Measurements from ENCODE around the gene SRPK1. TPM values are rescaled to one million over a fixed set of nuclear protein-coding genes. Genes with fewer than 3 reads are reported as not detected.

The SRPK1 gene
- total and polyA plus RNA-seq, 2 of the 8 experiments (the other 6 are each of a cell fraction or from before 2014, with no cell fraction given) = 25.7 to 116 TPM

GRCh38 chr6:35810971-35811698 is 109.8 kb downstream of the SRPK1 start:
- Histone ChIP-seq H3K4me1 (replicated peaks in 1 of 4; ENCODE audit: control insufficient read depth in 3 of 4, insufficient read depth in 4 of 4, low read length in 3 of 4) (peaks cover 0 to 3% (median 0%) of the 10 kb centered on the region in 4 experiments; a peak in 1 of 7 replicates), H3K18ac (ENCODE audit: extremely low read depth, low read length) (no peak overlapping the region), H4K5ac (ENCODE audit: insufficient read length, low read depth, low read length) (no peak overlapping the region), H3K79me2 (ENCODE audit: control insufficient read depth in 1 of 2, insufficient read depth in 2 of 2, low read length in 2 of 2) (no peaks in the 10 kb centered on the region), H3K23ac (ENCODE audit: insufficient read length) (no peak overlapping the region), H4K20me1 (replicated peaks in 1 of 2; ENCODE audit: control insufficient read depth in 1 of 2, insufficient read depth in 2 of 2, low read length in 2 of 2) (no peaks in the 10 kb centered on the region), H2BK120ac (replicated peaks; ENCODE audit: low read depth, low read length) (no peak overlapping the region), H3K9me3 (ENCODE audit: insufficient read depth in 2 of 2, low read depth in 1 of 2, low read length in 1 of 2) (no peaks in the 10 kb centered on the region), H3K27me3 (replicated peaks in 1 of 4; ENCODE audit: control insufficient read depth in 3 of 4, extremely low read depth in 1 of 4, insufficient read depth in 3 of 4, low read length in 3 of 4) (no peaks in the 10 kb centered on the region), H3K36me3 (ENCODE audit: control insufficient read depth in 2 of 4, insufficient read depth in 4 of 4, low read length in 3 of 4) (no peaks in the 10 kb centered on the region), H2BK5ac (ENCODE audit: low read depth, low read length) (no peak overlapping the region), H4K91ac (replicated peaks; ENCODE audit: insufficient read length, low read length) (no peak overlapping the region), H3K27ac (ENCODE audit: low read depth, low read length) (no peak overlapping the region), H2AK5ac (ENCODE audit: low read depth, low read length) (no peak overlapping the region), H3K4me3 (ENCODE audit: extremely low read depth in 1 of 4, insufficient read depth in 2 of 4, low read depth in 3 of 4, low read length in 4 of 4) (no peak overlapping the region), H3K4ac (replicated peaks; ENCODE audit: insufficient read length, low read depth, low read length) (no peak overlapping the region), H2BK20ac (ENCODE audit: low read length) (no peak overlapping the region), H3K9ac (replicated peaks in 1 of 4; ENCODE audit: extremely low read depth in 1 of 4, low read depth in 3 of 4, low read length in 3 of 4) (no peak overlapping the region), H3K14ac (ENCODE audit: insufficient read length) (no peak overlapping the region), H4K8ac (ENCODE audit: extremely low read depth, insufficient read depth, low read length) (no peak overlapping the region), H3K23me2 (ENCODE audit: low read depth, low read length) (no peaks in the 10 kb centered on the region), H2BK15ac (ENCODE audit: low read length) (no peak overlapping the region), H3K79me1 (ENCODE audit: low read depth, low read length) (no peaks in the 10 kb centered on the region), H2BK12ac (ENCODE audit: low read depth, low read length) (no peak overlapping the region), H3K56ac (replicated peaks; ENCODE audit: insufficient read length, low read depth, low read length) (no peak overlapping the region), H2AFZ (ENCODE audit: low read length) (0 out of 2 replicates have a peak overlapping the region, but pooled peaks have one; percentile 6), H3K4me2 (ENCODE audit: insufficient read depth in 1 of 2, low read depth in 2 of 2, low read length in 2 of 2) (no peak overlapping the region)
- 91% methylated on average over 14 of the region's 14 CpGs; no CpG with 5 or more reads in 1 of the 2 experiments for WGBS, 2 experiments (ENCODE audit: extremely low coverage in 1 of 2, insufficient coverage in 1 of 2, insufficient read length in 1 of 2, insufficient replicate concordance in 2 of 2, low coverage in 1 of 2, low lambda C conversion rate in 2 of 2, missing lambda C conversion rate in 1 of 2)
- POLR2A ChIA-PET (ENCODE audit: partially characterized antibody) = interaction anchor here (0.8 to 2.5 kb wide), 2 partner anchors 47 to 76 kb away, joined by 3 to 12 read pairs; no protein-coding TSS in a partner anchor
- CTCF ChIA-PET (ENCODE audit: partially characterized antibody) = interaction anchor here (1.1 to 1.6 kb wide), 3 partner anchors 52 to 435 kb away, joined by 3 to 4 read pairs (median 3); partner anchors contain the start of gene RPL10A
- FAIRE-seq (no peak), DNase-seq (ENCODE audit: low read depth in 1 of 2, low spot score in 2 of 2) (no peak)
- TF ChIP-seq RXRA (IDR thresholded peaks at IDR 0.05; ENCODE audit: insufficient read depth, low read depth, low read length) = no peak
- TF ChIP-seq ASH2L (IDR thresholded peaks at IDR 0.05; ENCODE audit: low read length) = no peak
- no peak for TF ChIP-seq NRF1 (IDR thresholded peaks at IDR 0.05; ENCODE audit: low read depth, low read length)
- TF ChIP-seq CEBPB (IDR thresholded peaks at IDR 0.05; ENCODE audit: low read depth, low read length) = no peak
- TF ChIP-seq BRCA1 (IDR thresholded peaks at IDR 0.05; ENCODE audit: low read depth, low read length) = no peak
- TF ChIP-seq ZNF274 (IDR thresholded peaks at IDR 0.05; ENCODE audit: borderline replicate concordance, extremely low read depth, low read length) = no peak
- no peak for TF ChIP-seq CBX8 (IDR thresholded peaks at IDR 0.05; ENCODE audit: borderline replicate concordance, low read depth, low read length)
- TF ChIP-seq SUZ12 (IDR thresholded peaks at IDR 0.05; ENCODE audit: low read length) = no peak
- TF ChIP-seq FOSL1 (IDR thresholded peaks at IDR 0.05; ENCODE audit: insufficient read depth, low read depth, low read length) = no peak
- TF ChIP-seq NANOG (IDR thresholded peaks at IDR 0.05; ENCODE audit: insufficient read depth, low read depth, low read length, poor library complexity, severe bottlenecking) = no peak
- no peak for TF ChIP-seq PHF8 (conservative IDR thresholded peaks at IDR 0.05; ENCODE audit: low read depth, low read length)
- TF ChIP-seq HDAC6 (IDR thresholded peaks at IDR 0.05; ENCODE audit: low read depth, low read length) = no peak
- TF ChIP-seq BACH1 (IDR thresholded peaks at IDR 0.05; ENCODE audit: low read length) = no peak
- TF ChIP-seq TBP (IDR thresholded peaks at IDR 0.05; ENCODE audit: low read depth, low read length) = no peak
